GM13976 (cell line): ENCODE data around the gene EIF2S1.
A peak's percentile ranks its signal among the peaks of the same experiment; 100 is the strongest.
"Not testable (repeated sequence)": the region's sequence is repeated elsewhere in the genome, so short reads cannot be mapped to it uniquely, and the experiment has no call there.

Source experiments
- DNase-seq: peaks from one replicate; pipeline ENCODE4 v3.0.0; 2012; ENCODE audit warnings: low spot score
- in situ Hi-C: fragments of 300-500 bp; cut with MboI; formaldehyde crosslinking; loops from one replicate; pipeline ENCODE4 v1.12.0; 2022; ENCODE audit warnings: low sequenced_read_pairs, mixed read lengths, inconsistent platforms; ENCODE audit not compliant: unreplicated experiment
- TF ChIP-seq, protein P1 (sequence below): IDR thresholded peaks from 2 replicates; pipeline ENCODE4 v1.5.1; 2012; ENCODE audit warnings: borderline replicate concordance, mild to moderate bottlenecking; ENCODE audit not compliant: insufficient read depth; ENCODE audit errors: extremely low read depth, missing control alignments, control extremely low read depth

Gene EIF2S1

DNA sequence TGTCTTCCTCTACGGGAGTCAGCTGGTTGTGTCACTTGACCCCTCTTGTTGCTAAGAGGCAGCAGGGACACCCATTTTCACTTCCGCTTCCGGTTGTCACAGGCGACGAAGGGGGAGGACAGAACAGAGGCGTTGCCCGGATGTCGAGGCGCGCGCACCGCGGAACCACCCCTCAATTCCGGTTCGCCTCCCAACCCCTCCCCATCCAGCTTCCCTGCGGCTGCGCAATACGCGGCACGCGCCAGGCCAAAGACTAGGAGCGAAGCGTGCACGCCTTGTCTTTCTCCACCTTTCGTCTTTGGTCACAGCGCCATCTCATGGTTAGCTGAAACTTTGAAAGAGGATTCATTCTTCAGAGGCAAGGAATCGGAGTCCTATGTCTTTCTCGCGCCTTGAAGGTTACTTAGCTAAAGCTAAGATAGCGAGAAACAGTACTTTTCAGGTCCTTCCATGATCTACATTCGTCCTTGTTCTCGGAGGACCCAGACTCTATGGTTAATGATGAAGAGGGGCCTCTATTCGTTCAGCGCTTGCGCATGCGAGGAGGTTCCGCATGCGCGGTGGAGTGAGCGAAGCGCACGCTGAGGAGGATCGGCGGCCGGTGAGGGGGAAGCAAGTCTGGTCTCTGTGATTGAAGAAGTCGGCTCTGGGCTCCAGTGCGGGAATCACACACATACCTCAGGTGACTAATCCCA lies at the start of gene EIF2S1, which contains the start of gene ATP6V1D:
EIF2S1 (plus strand) TSS at position 554 of the 695 bp plus-strand sequence. CDS start 4,440 bp downstream, outside the sequence.
ATP6V1D (minus strand) TSS at position 30 of the 695 bp plus-strand sequence. CDS start 106 bp downstream, outside the sequence.
- TF ChIP-seq, protein P1, sequence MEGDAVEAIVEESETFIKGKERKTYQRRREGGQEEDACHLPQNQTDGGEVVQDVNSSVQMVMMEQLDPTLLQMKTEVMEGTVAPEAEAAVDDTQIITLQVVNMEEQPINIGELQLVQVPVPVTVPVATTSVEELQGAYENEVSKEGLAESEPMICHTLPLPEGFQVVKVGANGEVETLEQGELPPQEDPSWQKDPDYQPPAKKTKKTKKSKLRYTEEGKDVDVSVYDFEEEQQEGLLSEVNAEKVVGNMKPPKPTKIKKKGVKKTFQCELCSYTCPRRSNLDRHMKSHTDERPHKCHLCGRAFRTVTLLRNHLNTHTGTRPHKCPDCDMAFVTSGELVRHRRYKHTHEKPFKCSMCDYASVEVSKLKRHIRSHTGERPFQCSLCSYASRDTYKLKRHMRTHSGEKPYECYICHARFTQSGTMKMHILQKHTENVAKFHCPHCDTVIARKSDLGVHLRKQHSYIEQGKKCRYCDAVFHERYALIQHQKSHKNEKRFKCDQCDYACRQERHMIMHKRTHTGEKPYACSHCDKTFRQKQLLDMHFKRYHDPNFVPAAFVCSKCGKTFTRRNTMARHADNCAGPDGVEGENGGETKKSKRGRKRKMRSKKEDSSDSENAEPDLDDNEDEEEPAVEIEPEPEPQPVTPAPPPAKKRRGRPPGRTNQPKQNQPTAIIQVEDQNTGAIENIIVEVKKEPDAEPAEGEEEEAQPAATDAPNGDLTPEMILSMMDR, result peak; percentile 85
- peak; percentile 96 for DNase-seq
- in situ Hi-C loops, result no loop called here

DNA sequence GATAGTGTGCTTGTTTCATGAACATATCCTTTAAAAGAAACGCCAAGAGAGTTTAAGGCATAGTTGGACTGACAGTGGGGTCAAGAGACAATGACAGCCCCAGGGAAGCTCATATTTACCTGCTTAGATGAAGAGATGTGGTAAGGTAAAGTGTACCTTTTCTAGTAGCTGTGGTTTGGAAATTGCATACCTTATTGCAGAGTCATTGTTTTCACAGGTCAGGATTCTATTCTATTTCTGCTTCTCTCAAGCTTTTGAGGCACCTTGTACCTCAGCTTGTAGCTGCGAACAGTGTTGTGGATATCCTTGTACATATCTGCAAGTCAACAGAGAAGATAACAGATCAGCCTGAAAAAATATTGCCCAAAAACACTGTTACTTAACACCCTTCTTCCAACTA lies 48.3 kb upstream of the EIF2S1 start:
- TF ChIP-seq, protein P1, result no peak
- no peak for DNase-seq
- in situ Hi-C loops, result no loop called here

DNA sequence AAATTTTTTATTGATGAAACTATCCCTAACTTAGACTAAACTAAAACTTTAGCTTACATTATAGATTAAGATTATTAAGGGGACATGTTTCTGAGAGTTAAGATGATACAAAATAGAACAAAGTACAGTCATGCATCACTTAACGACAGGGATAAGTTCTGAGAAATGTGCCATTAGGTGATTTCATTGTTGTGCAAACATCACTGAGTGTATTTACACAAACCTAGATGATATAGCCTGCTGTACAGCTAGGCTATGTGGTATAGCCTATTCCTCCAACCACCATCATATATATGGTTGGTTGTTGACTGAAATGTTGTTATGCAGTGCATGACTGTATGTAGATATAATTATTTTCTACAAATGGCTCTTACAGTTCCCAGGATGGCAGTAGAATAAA lies 47.0 kb upstream of the EIF2S1 start:
- DNase-seq, result no peak
- in situ Hi-C loops, result no loop called here
- TF ChIP-seq, protein P1, result no peak

DNA sequence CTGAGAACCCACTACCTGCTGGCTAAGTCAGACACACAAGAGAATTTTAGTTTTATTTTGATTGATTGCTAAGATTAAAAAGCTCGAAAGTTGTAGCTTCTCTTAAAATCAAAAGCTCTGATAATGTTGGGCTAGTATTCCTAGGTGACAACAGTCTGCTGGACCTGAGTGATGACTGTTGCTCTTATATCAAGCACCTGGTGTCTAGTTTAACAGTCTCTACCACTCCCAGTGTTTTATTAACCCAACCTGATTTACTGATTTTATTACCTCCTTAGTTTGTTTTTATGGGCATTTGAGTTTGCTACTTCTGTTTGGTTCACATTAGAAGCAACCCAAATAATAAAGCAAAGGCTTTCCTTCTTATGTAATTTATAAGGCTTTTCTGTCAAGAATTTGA lies 42.3 kb upstream of the EIF2S1 start:
- in situ Hi-C loops, result no loop called here
- no peak for DNase-seq
- TF ChIP-seq, protein P1, result no peak

DNA sequence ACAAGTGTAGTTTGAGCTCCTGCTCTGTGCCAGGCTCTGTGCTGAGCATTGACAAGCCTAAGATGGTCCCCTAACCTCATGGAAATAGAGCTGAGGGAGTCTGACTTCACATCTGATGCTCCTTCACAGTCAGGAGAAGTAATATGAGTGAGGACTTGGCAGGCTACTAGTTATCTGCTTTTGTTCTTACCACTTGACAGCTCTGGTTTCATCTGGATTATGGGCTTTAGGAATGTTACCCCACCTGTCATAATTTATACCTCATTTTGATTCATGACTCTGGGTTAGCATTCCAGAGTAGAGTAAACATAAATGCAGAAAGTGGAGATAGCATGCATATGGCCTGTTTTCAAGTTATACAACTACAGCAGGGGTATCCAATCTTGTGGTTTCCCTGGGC lies 41.0 kb upstream of the EIF2S1 start:
- in situ Hi-C loops, result no loop called here
- DNase-seq, result no peak
- TF ChIP-seq, protein P1, result no peak

DNA sequence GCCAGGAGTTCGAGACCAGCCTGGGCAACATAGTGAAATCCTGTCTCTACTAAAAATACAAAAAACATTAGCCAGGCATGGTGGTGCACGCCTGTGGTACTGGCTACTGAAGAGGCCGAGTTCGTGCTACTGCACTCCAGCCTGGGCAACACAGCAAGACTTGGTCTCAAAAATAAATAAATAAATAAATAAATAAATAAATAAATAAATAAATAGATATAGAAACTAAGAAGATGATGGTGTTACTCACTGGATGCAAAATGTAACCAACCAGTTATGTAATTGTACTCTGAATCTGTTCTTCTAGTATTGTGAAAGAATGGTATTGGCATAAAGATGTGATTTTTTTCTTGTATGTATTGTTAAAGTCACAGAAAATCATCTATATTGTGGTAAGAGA lies 30.5 kb upstream of the EIF2S1 start:
- DNase-seq, in situ Hi-C loops: not testable (repeated sequence)

DNA sequence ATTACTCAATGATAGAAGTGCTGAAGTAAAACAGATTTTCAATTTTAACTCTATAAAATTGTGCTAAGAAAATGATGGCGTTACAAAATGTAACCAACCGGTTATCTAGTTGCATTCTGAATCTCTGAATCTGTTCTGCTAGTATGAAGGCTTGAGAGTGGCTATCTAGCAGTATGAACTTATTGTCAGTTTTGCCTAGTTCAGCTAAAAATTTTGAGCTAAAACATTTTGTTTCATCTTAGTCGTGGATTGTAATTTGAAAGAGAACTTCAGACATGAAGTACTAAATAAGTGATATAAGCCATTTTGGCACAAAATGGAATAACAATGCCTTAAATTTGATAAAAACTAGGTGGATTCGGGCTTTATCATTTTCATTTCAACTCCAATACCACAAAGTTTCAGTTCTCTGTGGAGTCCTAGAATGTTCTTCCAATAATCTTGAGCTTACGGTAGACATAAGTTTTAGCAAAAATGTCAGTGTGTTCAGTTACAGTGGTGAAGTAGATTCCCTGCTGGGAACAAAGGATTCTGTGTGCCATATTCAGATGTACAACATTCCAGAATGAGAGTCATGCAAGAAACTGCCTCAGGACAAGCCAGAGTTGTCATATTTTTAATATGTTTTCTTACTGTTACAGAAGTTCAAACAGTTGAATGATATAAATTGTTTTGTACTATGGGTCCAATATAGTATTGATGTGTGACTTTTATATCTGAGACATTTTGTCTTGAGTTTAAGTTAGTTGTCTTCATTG lies 28.6 kb upstream of the EIF2S1 start:
- TF ChIP-seq, protein P1, result no peak
- in situ Hi-C loops, result no loop called here
- DNase-seq, result no peak
